ENCODE measurements around the gene PRKN.

The PRKN gene

DNA sequence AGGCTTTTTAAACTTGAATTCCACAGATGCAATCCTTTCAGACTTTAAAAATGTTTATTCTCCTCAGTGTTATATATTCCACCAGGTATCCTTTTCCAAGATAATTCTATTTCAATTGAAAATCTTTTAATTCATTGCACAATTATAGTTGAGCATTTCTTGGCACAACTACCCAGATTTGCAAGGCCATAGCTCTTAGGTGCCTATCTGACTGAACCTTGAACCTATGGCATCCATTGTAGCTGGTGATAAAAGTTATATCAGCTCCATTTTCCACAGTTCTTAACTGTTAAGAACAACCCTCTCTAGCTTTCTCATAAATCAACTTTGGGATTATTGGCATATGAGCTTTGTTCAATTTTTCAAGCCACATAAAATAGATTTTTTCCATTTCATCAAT, 42.6 kb upstream of the PRKN start (continued):
- TF ChIP-seq ZNF426 (tag by site-specific recombination; IDR thresholded peaks at IDR 0.05), result no peak
- no peak for TF ChIP-seq ZFP41 (tag by site-specific recombination; IDR thresholded peaks at IDR 0.05; ENCODE audit: borderline replicate concordance)
- TF ChIP-seq, protein P1, sequence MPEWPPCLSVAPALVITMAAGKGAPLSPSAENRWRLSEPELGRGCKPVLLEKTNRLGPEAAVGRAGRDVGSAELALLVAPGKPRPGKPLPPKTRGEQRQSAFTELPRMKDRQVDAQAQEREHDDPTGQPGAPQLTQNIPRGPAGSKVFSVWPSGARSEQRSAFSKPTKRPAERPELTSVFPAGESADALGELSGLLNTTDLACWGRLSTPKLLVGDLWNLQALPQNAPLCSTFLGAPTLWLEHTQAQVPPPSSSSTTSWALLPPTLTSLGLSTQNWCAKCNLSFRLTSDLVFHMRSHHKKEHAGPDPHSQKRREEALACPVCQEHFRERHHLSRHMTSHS (tag by site-specific recombination; IDR thresholded peaks at IDR 0.05), result no peak
- no peak for TF ChIP-seq SCRT1 (tag by site-specific recombination; IDR thresholded peaks at IDR 0.05; ENCODE audit: borderline replicate concordance)
- TF ChIP-seq KLF9 (tag by site-specific recombination; IDR thresholded peaks at IDR 0.05; ENCODE audit: low read depth), result no peak
- TF ChIP-seq, protein P2, sequence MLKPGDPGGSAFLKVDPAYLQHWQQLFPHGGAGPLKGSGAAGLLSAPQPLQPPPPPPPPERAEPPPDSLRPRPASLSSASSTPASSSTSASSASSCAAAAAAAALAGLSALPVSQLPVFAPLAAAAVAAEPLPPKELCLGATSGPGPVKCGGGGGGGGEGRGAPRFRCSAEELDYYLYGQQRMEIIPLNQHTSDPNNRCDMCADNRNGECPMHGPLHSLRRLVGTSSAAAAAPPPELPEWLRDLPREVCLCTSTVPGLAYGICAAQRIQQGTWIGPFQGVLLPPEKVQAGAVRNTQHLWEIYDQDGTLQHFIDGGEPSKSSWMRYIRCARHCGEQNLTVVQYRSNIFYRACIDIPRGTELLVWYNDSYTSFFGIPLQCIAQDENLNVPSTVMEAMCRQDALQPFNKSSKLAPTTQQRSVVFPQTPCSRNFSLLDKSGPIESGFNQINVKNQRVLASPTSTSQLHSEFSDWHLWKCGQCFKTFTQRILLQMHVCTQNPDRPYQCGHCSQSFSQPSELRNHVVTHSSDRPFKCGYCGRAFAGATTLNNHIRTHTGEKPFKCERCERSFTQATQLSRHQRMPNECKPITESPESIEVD (tag by site-specific recombination; IDR thresholded peaks at IDR 0.05), result no peak
- no peak for TF ChIP-seq ZNF660 (tag by site-specific recombination; IDR thresholded peaks at IDR 0.05)
- TF ChIP-seq, protein P3, sequence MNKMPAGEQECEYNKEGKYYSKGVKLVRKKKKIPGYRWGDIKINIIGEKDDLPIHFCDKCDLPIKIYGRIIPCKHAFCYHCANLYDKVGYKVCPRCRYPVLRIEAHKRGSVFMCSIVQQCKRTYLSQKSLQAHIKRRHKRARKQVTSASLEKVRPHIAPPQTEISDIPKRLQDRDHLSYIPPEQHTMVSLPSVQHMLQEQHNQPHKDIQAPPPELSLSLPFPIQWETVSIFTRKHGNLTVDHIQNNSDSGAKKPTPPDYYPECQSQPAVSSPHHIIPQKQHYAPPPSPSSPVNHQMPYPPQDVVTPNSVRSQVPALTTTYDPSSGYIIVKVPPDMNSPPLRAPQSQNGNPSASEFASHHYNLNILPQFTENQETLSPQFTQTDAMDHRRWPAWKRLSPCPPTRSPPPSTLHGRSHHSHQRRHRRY (tag by site-specific recombination; IDR thresholded peaks at IDR 0.05), result no peak
- TF ChIP-seq, protein P4, sequence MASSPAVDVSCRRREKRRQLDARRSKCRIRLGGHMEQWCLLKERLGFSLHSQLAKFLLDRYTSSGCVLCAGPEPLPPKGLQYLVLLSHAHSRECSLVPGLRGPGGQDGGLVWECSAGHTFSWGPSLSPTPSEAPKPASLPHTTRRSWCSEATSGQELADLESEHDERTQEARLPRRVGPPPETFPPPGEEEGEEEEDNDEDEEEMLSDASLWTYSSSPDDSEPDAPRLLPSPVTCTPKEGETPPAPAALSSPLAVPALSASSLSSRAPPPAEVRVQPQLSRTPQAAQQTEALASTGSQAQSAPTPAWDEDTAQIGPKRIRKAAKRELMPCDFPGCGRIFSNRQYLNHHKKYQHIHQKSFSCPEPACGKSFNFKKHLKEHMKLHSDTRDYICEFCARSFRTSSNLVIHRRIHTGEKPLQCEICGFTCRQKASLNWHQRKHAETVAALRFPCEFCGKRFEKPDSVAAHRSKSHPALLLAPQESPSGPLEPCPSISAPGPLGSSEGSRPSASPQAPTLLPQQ (tag by site-specific recombination; IDR thresholded peaks at IDR 0.05), result no peak
- TF ChIP-seq, protein P5, sequence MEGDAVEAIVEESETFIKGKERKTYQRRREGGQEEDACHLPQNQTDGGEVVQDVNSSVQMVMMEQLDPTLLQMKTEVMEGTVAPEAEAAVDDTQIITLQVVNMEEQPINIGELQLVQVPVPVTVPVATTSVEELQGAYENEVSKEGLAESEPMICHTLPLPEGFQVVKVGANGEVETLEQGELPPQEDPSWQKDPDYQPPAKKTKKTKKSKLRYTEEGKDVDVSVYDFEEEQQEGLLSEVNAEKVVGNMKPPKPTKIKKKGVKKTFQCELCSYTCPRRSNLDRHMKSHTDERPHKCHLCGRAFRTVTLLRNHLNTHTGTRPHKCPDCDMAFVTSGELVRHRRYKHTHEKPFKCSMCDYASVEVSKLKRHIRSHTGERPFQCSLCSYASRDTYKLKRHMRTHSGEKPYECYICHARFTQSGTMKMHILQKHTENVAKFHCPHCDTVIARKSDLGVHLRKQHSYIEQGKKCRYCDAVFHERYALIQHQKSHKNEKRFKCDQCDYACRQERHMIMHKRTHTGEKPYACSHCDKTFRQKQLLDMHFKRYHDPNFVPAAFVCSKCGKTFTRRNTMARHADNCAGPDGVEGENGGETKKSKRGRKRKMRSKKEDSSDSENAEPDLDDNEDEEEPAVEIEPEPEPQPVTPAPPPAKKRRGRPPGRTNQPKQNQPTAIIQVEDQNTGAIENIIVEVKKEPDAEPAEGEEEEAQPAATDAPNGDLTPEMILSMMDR (tag by site-specific recombination; IDR thresholded peaks at IDR 0.05), result no peak

DNA sequence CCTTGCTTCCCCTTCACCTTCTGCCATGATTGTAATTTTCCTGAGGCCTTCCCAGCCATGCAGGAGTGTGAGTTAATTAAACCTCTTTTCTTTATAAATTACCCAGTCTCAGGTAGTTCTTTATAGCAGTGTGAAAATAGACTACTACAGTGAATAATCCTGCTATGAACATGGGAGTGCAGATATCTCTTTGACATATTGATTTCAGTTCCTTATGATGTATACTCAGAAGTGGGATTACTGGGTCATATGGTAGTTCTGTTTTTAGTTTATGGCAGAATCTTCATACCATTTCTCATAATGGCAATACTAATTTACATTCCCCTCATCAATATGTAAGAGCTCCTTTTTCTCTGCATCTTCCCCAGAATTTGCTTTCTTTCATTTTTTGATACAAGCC, 26.2 kb upstream of the PRKN start:
- Histone ChIP-seq H3K4me3 (ENCODE audit: low read depth, low read length) (no peak overlapping the region), H3K36me3 (ENCODE audit: control insufficient read depth in 2 of 2, insufficient read depth in 1 of 2, low read length in 2 of 2) (no peaks in the 10 kb centered on the region), H3K9me3 (ENCODE audit: control insufficient read depth, insufficient read depth, low read depth, low read length) (no peaks in the 10 kb centered on the region), H3K4me1 (ENCODE audit: control insufficient read depth, insufficient read depth, low read length) (no peaks in the 10 kb centered on the region), H3K27ac (ENCODE audit: extremely low read depth, low read depth, low read length) (no peak overlapping the region)
- TF ChIP-seq, protein P6, sequence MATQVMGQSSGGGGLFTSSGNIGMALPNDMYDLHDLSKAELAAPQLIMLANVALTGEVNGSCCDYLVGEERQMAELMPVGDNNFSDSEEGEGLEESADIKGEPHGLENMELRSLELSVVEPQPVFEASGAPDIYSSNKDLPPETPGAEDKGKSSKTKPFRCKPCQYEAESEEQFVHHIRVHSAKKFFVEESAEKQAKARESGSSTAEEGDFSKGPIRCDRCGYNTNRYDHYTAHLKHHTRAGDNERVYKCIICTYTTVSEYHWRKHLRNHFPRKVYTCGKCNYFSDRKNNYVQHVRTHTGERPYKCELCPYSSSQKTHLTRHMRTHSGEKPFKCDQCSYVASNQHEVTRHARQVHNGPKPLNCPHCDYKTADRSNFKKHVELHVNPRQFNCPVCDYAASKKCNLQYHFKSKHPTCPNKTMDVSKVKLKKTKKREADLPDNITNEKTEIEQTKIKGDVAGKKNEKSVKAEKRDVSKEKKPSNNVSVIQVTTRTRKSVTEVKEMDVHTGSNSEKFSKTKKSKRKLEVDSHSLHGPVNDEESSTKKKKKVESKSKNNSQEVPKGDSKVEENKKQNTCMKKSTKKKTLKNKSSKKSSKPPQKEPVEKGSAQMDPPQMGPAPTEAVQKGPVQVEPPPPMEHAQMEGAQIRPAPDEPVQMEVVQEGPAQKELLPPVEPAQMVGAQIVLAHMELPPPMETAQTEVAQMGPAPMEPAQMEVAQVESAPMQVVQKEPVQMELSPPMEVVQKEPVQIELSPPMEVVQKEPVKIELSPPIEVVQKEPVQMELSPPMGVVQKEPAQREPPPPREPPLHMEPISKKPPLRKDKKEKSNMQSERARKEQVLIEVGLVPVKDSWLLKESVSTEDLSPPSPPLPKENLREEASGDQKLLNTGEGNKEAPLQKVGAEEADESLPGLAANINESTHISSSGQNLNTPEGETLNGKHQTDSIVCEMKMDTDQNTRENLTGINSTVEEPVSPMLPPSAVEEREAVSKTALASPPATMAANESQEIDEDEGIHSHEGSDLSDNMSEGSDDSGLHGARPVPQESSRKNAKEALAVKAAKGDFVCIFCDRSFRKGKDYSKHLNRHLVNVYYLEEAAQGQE (tag by site-specific recombination; IDR thresholded peaks at IDR 0.05), result no peak
- TF ChIP-seq ZNF10 (tag by site-specific recombination; IDR thresholded peaks at IDR 0.05) (no peak), ZNF354C (tag by site-specific recombination; IDR thresholded peaks at IDR 0.05; ENCODE audit: borderline replicate concordance, low read depth) (no peak), ZNF214 (tag by site-specific recombination; IDR thresholded peaks at IDR 0.05; ENCODE audit: borderline replicate concordance) (no peak)
- TF ChIP-seq, protein P7, sequence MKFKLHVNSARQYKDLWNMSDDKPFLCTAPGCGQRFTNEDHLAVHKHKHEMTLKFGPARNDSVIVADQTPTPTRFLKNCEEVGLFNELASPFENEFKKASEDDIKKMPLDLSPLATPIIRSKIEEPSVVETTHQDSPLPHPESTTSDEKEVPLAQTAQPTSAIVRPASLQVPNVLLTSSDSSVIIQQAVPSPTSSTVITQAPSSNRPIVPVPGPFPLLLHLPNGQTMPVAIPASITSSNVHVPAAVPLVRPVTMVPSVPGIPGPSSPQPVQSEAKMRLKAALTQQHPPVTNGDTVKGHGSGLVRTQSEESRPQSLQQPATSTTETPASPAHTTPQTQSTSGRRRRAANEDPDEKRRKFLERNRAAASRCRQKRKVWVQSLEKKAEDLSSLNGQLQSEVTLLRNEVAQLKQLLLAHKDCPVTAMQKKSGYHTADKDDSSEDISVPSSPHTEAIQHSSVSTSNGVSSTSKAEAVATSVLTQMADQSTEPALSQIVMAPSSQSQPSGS (tag by site-specific recombination; IDR thresholded peaks at IDR 0.05; ENCODE audit: low read depth), result no peak
- TF ChIP-seq, protein P8, sequence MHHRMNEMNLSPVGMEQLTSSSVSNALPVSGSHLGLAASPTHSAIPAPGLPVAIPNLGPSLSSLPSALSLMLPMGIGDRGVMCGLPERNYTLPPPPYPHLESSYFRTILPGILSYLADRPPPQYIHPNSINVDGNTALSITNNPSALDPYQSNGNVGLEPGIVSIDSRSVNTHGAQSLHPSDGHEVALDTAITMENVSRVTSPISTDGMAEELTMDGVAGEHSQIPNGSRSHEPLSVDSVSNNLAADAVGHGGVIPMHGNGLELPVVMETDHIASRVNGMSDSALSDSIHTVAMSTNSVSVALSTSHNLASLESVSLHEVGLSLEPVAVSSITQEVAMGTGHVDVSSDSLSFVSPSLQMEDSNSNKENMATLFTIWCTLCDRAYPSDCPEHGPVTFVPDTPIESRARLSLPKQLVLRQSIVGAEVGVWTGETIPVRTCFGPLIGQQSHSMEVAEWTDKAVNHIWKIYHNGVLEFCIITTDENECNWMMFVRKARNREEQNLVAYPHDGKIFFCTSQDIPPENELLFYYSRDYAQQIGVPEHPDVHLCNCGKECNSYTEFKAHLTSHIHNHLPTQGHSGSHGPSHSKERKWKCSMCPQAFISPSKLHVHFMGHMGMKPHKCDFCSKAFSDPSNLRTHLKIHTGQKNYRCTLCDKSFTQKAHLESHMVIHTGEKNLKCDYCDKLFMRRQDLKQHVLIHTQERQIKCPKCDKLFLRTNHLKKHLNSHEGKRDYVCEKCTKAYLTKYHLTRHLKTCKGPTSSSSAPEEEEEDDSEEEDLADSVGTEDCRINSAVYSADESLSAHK (tag by site-specific recombination; IDR thresholded peaks at IDR 0.05), result no peak
- POLR2A ChIA-PET, result no interaction called here
- CTCF ChIA-PET, result interaction anchor here (0.8 kb wide), 1 partner anchor 1059 kb away, joined by 3 read pairs; no protein-coding TSS in a partner anchor
